LNCAP (cell line): ENCODE data around the gene HLA-DQA1.

Experiments
- TF ChIP-seq, protein P1 (sequence below): fragments of 450-650 bp; IDR thresholded peaks from 2 replicates; pipeline ENCODE4 v1.5.1; 2017; ENCODE audit warnings: mild to moderate bottlenecking

HLA-DQA1 gene

DNA sequence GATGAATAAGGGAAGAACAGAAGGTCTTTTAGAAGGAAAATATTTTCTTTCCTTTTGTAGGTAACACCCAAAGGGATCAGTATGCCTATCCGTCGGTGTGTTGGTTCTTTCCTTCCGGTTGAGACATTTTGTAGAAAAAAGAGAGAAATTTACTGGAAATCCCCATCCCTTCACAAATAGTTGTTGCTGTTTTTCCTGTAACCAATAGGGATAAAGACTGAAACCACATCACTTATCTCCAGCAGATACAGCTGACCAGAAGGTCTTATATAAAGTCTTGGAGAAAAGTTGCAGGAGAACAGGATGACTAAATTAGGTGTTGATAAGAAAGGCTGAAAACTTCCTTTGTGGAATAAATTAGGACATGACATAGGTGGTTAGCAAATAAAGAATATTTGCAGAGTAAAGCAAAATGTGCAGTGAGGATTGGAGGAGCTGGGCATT is 32.8 kb upstream of the HLA-DQA1 start:
- TF ChIP-seq, protein P1, sequence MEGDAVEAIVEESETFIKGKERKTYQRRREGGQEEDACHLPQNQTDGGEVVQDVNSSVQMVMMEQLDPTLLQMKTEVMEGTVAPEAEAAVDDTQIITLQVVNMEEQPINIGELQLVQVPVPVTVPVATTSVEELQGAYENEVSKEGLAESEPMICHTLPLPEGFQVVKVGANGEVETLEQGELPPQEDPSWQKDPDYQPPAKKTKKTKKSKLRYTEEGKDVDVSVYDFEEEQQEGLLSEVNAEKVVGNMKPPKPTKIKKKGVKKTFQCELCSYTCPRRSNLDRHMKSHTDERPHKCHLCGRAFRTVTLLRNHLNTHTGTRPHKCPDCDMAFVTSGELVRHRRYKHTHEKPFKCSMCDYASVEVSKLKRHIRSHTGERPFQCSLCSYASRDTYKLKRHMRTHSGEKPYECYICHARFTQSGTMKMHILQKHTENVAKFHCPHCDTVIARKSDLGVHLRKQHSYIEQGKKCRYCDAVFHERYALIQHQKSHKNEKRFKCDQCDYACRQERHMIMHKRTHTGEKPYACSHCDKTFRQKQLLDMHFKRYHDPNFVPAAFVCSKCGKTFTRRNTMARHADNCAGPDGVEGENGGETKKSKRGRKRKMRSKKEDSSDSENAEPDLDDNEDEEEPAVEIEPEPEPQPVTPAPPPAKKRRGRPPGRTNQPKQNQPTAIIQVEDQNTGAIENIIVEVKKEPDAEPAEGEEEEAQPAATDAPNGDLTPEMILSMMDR: no peak

DNA sequence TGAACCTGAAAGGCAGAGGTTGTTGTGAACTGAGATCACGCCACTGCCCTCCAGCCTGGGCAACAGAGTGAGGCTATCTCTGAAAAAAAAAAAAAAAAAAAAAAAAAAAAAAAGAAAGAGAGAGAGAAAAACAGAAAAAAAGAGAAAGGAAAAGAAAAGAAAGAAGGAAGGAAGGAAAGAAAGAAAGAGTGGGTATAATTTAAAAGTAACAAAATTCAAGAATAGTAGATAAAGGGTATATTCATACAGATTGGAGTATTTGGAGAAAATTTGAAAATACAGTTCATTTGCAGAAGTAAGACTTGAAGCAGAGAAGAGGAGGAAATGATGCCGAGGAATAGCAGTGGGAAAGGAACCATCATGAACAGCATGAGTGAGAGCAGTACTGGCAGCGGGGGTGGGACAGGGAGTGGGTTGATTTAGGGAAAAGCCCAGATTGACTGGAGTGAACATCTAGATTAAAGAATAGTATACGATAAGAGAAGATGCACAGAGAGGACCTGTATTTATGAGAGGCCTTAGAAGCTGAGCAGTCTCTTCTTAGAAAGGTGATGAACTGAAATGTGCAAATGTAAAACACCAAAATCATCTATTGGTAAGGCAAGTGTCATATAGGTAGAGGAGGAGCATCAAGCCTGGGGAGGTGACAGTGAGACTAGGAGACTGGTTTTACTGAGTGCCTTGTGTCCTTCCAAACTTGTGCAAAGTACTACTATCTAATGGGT is 29.8 kb upstream of the HLA-DQA1 start:
- TF ChIP-seq, protein P1: no peak

DNA sequence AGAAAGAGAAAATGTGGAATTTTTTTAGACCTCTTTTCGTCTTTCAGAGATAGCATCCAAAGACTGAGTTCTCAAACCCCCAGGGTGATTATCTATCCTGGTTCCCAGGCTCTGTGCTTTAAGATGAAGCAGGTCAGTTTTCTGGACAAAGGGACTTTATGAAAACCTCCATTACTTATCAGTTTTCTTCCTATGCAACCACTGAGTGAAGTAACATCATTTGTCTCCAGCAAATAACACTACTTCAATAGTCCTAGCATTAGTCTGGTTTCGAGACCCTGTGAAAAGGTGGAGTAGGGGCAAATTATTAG is 29.3 kb upstream of the HLA-DQA1 start:
- TF ChIP-seq, protein P1: no peak

DNA sequence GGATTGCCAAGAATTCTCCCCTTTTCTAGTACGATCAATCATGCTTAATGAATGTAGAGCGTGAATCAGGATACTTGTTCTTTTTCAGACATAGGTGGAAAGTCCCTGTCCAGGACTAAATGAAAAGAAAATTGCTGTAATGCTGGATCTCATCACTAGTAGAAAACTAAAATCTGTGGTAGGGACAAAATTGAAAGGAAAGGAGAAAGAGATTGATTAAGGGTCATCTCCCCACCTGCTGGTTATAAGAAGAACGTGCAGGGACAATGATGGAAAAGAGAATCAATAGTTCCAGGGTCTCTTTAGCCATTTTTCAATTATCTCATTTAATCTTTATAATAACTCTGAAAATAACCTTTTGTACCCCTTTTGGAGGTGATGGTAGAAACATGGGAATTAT is 28.8 kb upstream of the HLA-DQA1 start:
- TF ChIP-seq, protein P1: no peak

DNA sequence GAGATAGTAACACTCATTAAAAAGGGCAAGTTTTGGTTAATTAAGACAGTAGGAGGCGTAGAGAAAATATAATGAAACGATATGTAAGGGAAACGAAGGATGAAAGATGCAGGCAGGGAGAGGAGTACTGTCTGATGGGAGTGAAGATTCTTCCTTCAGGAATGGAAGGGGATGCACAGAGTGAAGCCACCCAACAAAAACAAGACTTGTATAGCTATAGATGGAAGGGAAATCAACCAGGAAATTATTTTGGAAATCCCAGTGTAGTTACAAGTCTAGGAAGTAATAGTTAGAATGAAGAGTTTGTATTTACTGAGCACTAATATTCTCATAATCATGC is 27.8 kb upstream of the HLA-DQA1 start:
- TF ChIP-seq, protein P1: no peak

DNA sequence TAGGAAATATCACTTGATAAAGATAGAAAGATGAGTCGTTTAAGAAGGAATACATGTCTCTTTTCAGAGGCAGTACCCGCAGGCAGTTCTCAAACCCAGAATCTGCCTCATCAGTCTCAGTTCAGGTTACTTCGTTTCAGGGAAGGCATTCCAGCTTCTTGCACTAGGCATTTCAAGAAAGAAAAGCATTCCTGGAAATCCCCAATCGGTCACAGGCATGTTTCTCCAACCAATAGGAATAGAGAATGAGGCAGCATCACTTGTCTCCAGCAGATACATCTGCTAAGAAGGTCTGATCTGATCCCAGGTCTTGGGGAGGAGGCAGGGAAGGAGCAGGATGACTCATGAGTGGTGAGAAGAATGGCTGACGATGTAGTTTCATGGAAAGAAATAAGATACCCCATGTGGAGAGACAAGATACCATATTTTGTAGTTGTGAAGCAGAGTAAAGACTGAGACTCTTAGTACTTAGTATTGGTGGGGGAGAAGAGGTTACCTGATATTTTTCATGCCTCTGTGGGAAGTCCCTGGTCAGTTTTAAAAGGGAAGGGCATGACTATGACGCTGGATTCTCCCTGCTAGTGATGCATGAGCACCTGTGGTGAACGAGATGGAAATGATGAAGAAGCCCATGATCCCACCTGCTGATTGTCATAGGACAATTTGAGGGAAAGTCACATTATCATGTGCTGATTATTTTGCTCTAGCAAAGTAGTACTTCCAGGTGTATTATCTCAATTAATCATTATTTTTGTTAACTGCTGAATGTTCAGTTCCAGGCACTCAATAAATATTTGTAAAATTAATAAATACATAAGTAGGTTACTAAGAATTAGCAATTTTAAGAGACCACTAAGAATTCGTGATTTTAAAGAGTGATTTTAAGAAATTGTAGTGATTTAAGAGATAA is 27.2 kb upstream of the HLA-DQA1 start:
- TF ChIP-seq, protein P1: no peak

DNA sequence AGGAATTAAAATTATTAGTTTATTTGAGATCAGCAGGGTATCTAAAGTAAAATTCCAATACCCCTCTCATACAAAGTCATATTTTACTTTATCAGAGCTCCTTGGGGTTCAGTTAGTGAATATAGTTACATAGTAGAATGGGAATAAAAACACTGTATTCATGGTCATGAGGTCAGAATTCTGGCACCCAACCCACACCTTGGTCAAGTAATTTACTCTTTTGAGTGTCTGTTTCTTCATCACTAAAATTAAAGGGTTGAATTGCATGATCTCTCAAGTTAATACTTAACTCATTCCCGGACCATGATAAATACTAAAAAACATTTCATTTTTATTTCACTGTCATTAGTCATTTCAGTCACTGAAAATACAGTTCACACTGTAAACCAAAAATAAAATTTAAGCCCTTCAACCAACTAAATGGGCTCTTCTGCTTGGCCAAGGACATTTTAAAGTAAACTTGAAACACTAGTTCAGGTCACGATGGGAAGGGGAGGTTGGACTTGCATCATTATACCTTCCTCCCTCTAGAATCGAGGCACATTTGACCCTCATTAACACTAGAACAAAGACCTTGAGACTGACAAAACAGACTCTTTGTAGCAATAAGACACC is 26.4 kb upstream of the HLA-DQA1 start:
- TF ChIP-seq, protein P1: no peak
